PFSK-1 (cell line): ENCODE data around the gene CSF2.

Source experiments
- FOXP2 ChIP-seq: optimal IDR thresholded peaks from 2 replicates; pipeline ENCODE3; 2011; ENCODE audit warnings: borderline replicate concordance, control low read depth, inconsistent platforms; ENCODE audit not compliant: insufficient read depth; ENCODE audit errors: extremely low read length, extremely low read depth
- POLR2AphosphoS5 ChIP-seq: IDR thresholded peaks from 2 replicates; pipeline ENCODE4 v1.6.1; 2012; ENCODE audit warnings: low read depth, mild to moderate bottlenecking, control low read depth, low read length, moderate library complexity
- SIN3A ChIP-seq: IDR thresholded peaks from 2 replicates; pipeline ENCODE4 v1.6.1; 2012; ENCODE audit warnings: mild to moderate bottlenecking, low read length, moderate library complexity, borderline replicate concordance; ENCODE audit not compliant: insufficient read depth
- TAF1 ChIP-seq: IDR thresholded peaks from 2 replicates; pipeline ENCODE4 v1.6.1; 2012; ENCODE audit warnings: low read length, control low read depth, borderline replicate concordance; ENCODE audit not compliant: insufficient read depth
- TF ChIP-seq, protein P1 (sequence below), 2 experiments: IDR thresholded peaks; 2 replicates each; pipeline versions ENCODE4 v1.6.1 to v1.8.0; 2011 to 2012; ENCODE audit warnings: low read depth in 2 of 2, low read length in 2 of 2, control low read depth in 1 of 2, inconsistent platforms in 1 of 2, mild to moderate bottlenecking in 1 of 2, moderate library complexity in 1 of 2; ENCODE audit not compliant: insufficient read depth in 1 of 2

CSF2 gene

DNA sequence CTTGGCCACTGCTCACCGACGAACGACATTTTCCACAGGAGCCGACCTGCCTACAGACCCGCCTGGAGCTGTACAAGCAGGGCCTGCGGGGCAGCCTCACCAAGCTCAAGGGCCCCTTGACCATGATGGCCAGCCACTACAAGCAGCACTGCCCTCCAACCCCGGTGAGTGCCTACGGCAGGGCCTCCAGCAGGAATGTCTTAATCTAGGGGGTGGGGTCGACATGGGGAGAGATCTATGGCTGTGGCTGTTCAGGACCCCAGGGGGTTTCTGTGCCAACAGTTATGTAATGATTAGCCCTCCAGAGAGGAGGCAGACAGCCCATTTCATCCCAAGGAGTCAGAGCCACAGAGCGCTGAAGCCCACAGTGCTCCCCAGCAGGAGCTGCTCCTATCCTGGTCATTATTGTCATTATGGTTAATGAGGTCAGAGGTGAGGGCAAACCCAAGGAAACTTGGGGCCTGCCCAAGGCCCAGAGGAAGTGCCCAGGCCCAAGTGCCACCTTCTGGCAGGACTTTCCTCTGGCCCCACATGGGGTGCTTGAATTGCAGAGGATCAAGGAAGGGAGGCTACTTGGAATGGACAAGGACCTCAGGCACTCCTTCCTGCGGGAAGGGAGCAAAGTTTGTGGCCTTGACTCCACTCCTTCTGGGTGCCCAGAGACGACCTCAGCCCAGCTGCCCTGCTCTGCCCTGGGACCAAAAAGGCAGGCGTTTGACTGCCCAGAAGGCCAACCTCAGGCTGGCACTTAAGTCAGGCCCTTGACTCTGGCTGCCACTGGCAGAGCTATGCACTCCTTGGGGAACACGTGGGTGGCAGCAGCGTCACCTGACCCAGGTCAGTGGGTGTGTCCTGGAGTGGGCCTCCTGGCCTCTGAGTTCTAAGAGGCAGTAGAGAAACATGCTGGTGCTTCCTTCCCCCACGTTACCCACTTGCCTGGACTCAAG is 1.5 kb downstream of the CSF2 start:
- TF ChIP-seq, protein P1, sequence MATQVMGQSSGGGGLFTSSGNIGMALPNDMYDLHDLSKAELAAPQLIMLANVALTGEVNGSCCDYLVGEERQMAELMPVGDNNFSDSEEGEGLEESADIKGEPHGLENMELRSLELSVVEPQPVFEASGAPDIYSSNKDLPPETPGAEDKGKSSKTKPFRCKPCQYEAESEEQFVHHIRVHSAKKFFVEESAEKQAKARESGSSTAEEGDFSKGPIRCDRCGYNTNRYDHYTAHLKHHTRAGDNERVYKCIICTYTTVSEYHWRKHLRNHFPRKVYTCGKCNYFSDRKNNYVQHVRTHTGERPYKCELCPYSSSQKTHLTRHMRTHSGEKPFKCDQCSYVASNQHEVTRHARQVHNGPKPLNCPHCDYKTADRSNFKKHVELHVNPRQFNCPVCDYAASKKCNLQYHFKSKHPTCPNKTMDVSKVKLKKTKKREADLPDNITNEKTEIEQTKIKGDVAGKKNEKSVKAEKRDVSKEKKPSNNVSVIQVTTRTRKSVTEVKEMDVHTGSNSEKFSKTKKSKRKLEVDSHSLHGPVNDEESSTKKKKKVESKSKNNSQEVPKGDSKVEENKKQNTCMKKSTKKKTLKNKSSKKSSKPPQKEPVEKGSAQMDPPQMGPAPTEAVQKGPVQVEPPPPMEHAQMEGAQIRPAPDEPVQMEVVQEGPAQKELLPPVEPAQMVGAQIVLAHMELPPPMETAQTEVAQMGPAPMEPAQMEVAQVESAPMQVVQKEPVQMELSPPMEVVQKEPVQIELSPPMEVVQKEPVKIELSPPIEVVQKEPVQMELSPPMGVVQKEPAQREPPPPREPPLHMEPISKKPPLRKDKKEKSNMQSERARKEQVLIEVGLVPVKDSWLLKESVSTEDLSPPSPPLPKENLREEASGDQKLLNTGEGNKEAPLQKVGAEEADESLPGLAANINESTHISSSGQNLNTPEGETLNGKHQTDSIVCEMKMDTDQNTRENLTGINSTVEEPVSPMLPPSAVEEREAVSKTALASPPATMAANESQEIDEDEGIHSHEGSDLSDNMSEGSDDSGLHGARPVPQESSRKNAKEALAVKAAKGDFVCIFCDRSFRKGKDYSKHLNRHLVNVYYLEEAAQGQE (IDR thresholded peaks at IDR 0.05; ENCODE audit: insufficient read depth in 1 of 2, low read depth in 2 of 2, low read length in 2 of 2) = no peak
- no peak for TF ChIP-seq FOXP2
- no peak for TF ChIP-seq SIN3A
- TF ChIP-seq POLR2AphosphoS5 = no peak
- TF ChIP-seq TAF1 = no peak

DNA sequence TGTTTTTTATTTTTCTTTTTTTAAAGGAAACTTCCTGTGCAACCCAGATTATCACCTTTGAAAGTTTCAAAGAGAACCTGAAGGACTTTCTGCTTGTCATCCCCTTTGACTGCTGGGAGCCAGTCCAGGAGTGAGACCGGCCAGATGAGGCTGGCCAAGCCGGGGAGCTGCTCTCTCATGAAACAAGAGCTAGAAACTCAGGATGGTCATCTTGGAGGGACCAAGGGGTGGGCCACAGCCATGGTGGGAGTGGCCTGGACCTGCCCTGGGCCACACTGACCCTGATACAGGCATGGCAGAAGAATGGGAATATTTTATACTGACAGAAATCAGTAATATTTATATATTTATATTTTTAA is 2.1 kb downstream of the CSF2 start:
- no peak for TF ChIP-seq TAF1
- no peak for TF ChIP-seq SIN3A
- TF ChIP-seq POLR2AphosphoS5 = no peak
- TF ChIP-seq FOXP2 = no peak
- TF ChIP-seq, protein P1 (IDR thresholded peaks at IDR 0.05; ENCODE audit: insufficient read depth in 1 of 2, low read depth in 2 of 2, low read length in 2 of 2) = no peak

DNA sequence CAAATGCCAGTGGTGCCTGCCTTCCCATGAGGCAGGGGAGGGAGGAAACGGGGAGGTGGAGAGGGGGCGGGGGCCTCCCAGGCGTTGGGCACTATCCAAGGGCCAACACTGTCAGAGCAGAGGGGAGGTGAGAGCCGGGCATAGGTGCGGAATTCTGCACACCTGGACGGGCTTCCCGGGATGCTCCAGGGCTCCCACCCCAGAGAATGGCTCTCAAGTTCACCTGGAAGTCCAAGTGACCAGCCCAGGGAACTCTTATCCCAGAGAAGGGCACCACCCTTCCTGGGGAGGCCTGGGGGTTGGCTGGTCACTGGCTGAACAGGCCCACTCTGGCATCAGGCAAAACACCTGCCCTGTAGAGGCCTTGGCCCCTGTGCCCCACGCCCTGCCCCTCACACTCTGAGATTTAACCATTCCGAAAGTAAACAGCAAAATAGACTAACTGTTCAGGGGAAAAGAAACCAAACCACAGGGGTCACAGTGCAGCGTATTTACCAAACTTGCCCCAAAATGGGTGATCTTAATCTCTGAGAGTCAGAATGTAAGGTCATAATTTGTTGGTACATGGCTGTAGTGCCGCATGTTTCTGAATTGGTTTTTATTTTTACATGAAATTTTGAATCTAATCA is 2.7 kb downstream of the CSF2 start:
- TF ChIP-seq POLR2AphosphoS5 = no peak
- TF ChIP-seq, protein P1 (IDR thresholded peaks at IDR 0.05; ENCODE audit: insufficient read depth in 1 of 2, low read depth in 2 of 2, low read length in 2 of 2) = no peak
- TF ChIP-seq FOXP2 = no peak

DNA sequence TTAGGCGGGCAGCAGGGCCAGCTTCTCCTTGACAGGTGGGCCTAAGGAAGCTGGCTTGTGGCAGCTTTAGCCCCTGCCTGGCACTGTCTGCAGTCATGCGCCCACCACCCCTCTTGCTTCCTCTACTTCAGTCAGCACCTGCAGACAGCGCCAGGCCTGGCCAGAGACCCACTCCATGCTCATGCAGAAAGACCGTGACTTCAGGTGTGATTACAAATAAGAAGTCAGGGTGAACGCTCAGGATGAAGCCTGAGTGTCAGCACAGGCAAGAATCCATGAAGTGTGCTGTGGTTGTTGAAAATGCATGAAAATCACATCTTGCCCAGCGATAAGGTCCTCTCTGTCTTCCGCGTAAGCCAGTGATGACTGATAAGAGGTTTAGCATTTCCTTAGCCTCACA is 3.4 kb downstream of the CSF2 start:
- TF ChIP-seq FOXP2 (no peak), TAF1 (no peak), POLR2AphosphoS5 (no peak), SIN3A (no peak)
- TF ChIP-seq, protein P1 (IDR thresholded peaks at IDR 0.05; ENCODE audit: insufficient read depth in 1 of 2, low read depth in 2 of 2, low read length in 2 of 2) = no peak

DNA sequence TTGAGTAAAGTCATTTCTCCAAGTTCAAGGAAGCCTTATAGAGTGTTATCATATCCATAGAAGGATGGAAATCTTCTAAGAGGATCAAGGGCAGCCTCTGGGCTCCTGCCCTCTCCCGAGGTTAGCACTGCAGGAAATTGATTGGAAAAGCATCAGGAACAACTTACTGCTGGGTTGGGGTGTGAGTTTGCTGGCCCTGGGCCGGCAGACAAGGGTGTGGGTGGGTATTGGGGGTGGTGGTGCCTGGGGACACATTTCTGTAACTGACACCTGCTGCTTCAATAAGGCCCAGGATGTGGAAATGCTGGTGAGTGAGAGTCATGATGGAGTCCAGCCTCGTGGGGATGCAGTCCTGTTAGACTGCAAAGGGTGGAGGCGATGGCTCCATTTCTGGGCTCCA is 5.5 kb downstream of the CSF2 start:
- TF ChIP-seq, protein P1 (IDR thresholded peaks at IDR 0.05; ENCODE audit: insufficient read depth in 1 of 2, low read depth in 2 of 2, low read length in 2 of 2) = no peak
- TF ChIP-seq TAF1 = no peak
- TF ChIP-seq FOXP2 = no peak
- TF ChIP-seq SIN3A = no peak
- no peak for TF ChIP-seq POLR2AphosphoS5
